ENCODE data around the gene UBQLN4.
"Not testable (repeated sequence)": the region's sequence is repeated elsewhere in the genome, so short reads cannot be mapped to it uniquely, and the experiment has no call there.

The UBQLN4 gene

GRCh38 chr1:156073740-156074139 lies 20.1 kb upstream of the UBQLN4 start:
- H3K4me3 ChIP-seq (ENCODE audit: low read length in 2 of 2): no peak overlapping the region
- H3K36me3 ChIP-seq (ENCODE audit: control insufficient read depth in 2 of 2, insufficient read depth in 2 of 2, low read length in 2 of 2): peaks cover 20 to 25% of the 10 kb centered on the region in 2 donors
- no peak overlapping the region for H3K9ac ChIP-seq (ENCODE audit: low read depth in 1 of 2, low read length in 2 of 2)
- H3K27me3 ChIP-seq (ENCODE audit: control insufficient read depth in 2 of 2, insufficient read depth in 2 of 2, low read length in 2 of 2): no peaks in the 10 kb centered on the region
- H3K4me1 ChIP-seq (ENCODE audit: control insufficient read depth in 2 of 2, insufficient read depth in 2 of 2, low read length in 2 of 2): no peaks in the 10 kb centered on the region
- no peak overlapping the region for H3K27ac ChIP-seq (ENCODE audit: low read depth in 2 of 2, low read length in 2 of 2)
- no peaks in the 10 kb centered on the region for H3K9me3 ChIP-seq (ENCODE audit: control insufficient read depth in 2 of 2, low read length in 2 of 2)

GRCh38 chr1:156073110-156073687 lies 19.6 kb upstream of the UBQLN4 start:
- Histone ChIP-seq H3K4me3 (ENCODE audit: low read length in 2 of 2) (no peak overlapping the region), H3K9me3 (ENCODE audit: control insufficient read depth in 2 of 2, low read length in 2 of 2) (no peaks in the 10 kb centered on the region), H3K27me3 (ENCODE audit: control insufficient read depth in 2 of 2, insufficient read depth in 2 of 2, low read length in 2 of 2) (no peaks in the 10 kb centered on the region), H3K36me3 (ENCODE audit: control insufficient read depth in 2 of 2, insufficient read depth in 2 of 2, low read length in 2 of 2) (peaks cover 21 to 28% of the 10 kb centered on the region in 2 donors), H3K9ac (ENCODE audit: low read depth in 1 of 2, low read length in 2 of 2) (no peak overlapping the region), H3K4me1 (ENCODE audit: control insufficient read depth in 2 of 2, insufficient read depth in 2 of 2, low read length in 2 of 2) (no peaks in the 10 kb centered on the region), H3K27ac (ENCODE audit: low read depth in 2 of 2, low read length in 2 of 2) (no peak overlapping the region)

DNA sequence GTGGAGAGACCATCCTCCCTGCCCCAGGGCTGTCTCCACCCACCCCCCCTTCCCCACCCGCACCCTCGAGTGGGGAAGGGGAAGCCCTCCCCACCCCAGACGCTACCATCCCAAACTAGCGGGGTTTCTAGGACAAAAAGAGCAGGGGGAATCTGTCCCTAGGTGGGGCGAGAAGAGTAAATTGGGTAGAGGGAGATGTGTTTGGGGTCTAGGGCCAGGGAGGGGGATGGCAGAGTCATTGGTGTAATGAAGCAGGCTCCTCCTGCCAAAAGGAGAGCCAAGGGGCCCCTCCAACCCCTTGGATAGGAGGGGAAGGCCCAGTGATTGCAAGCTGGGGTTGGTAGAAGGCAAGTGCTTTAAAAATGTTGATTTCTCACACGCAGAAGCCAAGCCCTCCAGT lies 18.7 kb upstream of the UBQLN4 start:
- no peaks in the 10 kb centered on the region for H3K27me3 ChIP-seq (ENCODE audit: control insufficient read depth in 2 of 2, insufficient read depth in 2 of 2, low read length in 2 of 2)
- no peaks in the 10 kb centered on the region for H3K9me3 ChIP-seq (ENCODE audit: control insufficient read depth in 2 of 2, low read length in 2 of 2)
- no peak overlapping the region for H3K9ac ChIP-seq (ENCODE audit: low read depth in 1 of 2, low read length in 2 of 2)
- H3K36me3 ChIP-seq (ENCODE audit: control insufficient read depth in 2 of 2, insufficient read depth in 2 of 2, low read length in 2 of 2): peaks cover 26 to 34% of the 10 kb centered on the region in 2 donors
- H3K27ac ChIP-seq (ENCODE audit: low read depth in 2 of 2, low read length in 2 of 2): no peak overlapping the region
- H3K4me3 ChIP-seq (ENCODE audit: low read length in 2 of 2): no peak overlapping the region
- no peaks in the 10 kb centered on the region for H3K4me1 ChIP-seq (ENCODE audit: control insufficient read depth in 2 of 2, insufficient read depth in 2 of 2, low read length in 2 of 2)

DNA sequence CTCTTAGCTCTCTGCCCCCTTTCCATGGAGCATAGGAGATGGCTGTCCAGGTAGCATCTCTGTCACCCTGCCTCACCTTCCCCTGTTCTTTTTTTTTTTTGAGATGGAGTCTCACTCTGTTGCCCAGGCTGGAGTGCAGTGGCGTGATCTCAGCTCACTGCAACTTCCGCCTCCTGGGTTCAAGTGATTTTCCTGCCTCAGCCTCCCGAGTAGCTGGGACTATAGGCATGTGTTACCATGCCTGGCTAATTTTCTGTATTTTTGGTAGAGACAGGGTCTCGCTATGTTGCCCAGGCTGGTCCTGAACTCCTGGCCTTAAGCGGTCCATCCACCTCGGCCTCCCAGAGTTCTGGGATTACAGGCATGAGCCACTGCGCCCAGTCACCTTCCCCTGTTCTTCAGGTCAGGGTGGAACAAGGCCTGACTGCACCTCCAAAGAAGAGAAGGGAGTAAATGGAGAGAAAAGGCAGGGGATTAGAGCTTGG lies 17.8 kb upstream of the UBQLN4 start:
- not testable (repeated sequence) for H3K4me3 ChIP-seq (ENCODE audit: low read length in 2 of 2); H3K9ac ChIP-seq (ENCODE audit: low read depth in 1 of 2, low read length in 2 of 2); H3K4me1 ChIP-seq (ENCODE audit: control insufficient read depth in 2 of 2, insufficient read depth in 2 of 2, low read length in 2 of 2); H3K27me3 ChIP-seq (ENCODE audit: control insufficient read depth in 2 of 2, insufficient read depth in 2 of 2, low read length in 2 of 2); H3K27ac ChIP-seq (ENCODE audit: low read depth in 2 of 2, low read length in 2 of 2); H3K9me3 ChIP-seq (ENCODE audit: control insufficient read depth in 2 of 2, low read length in 2 of 2)
- peaks cover 27 to 36% of the 10 kb centered on the region in 2 donors for H3K36me3 ChIP-seq (ENCODE audit: control insufficient read depth in 2 of 2, insufficient read depth in 2 of 2, low read length in 2 of 2)

DNA sequence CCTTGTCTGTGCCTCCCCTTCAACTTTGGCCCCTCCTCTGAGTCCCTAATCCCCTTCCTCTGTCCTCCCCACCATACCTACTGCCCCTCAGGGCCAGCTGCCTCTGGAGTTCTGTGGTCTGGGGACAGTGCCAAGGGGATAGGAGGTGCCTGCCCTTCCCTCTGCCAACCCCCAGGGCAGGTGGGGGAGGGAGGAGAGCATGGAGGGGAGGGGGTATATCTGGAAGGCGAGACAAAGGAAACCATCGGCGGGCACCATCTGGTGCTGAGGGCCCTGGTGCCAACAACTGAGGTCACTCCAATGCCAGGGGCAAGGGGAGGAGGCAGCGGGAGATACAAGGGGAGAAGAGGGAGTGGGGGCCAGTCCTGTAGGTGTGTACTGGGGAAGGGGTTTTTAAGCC lies 16.9 kb upstream of the UBQLN4 start:
- Histone ChIP-seq H3K27ac (ENCODE audit: low read depth in 2 of 2, low read length in 2 of 2) (no peak overlapping the region), H3K36me3 (ENCODE audit: control insufficient read depth in 2 of 2, insufficient read depth in 2 of 2, low read length in 2 of 2) (peaks cover 31 to 36% of the 10 kb centered on the region in 2 donors), H3K4me3 (ENCODE audit: low read length in 2 of 2) (no peak overlapping the region)

GRCh38 chr1:156069490-156070455 lies 16.2 kb upstream of the UBQLN4 start:
- Histone ChIP-seq H3K4me1 (ENCODE audit: control insufficient read depth in 2 of 2, insufficient read depth in 2 of 2, low read length in 2 of 2) (no peaks in the 10 kb centered on the region), H3K27me3 (ENCODE audit: control insufficient read depth in 2 of 2, insufficient read depth in 2 of 2, low read length in 2 of 2) (no peaks in the 10 kb centered on the region), H3K9me3 (ENCODE audit: control insufficient read depth in 2 of 2, low read length in 2 of 2) (no peaks in the 10 kb centered on the region), H3K27ac (ENCODE audit: low read depth in 2 of 2, low read length in 2 of 2) (no peak overlapping the region), H3K9ac (ENCODE audit: low read depth in 1 of 2, low read length in 2 of 2) (no peak overlapping the region), H3K36me3 (ENCODE audit: control insufficient read depth in 2 of 2, insufficient read depth in 2 of 2, low read length in 2 of 2) (peaks cover 33 to 38% of the 10 kb centered on the region in 2 donors), H3K4me3 (ENCODE audit: low read length in 2 of 2) (no peak overlapping the region)

More for the DNA sequence above, 16.9 kb upstream of the UBQLN4 start:
- Histone ChIP-seq H3K4me1 (ENCODE audit: control insufficient read depth in 2 of 2, insufficient read depth in 2 of 2, low read length in 2 of 2) (no peaks in the 10 kb centered on the region), H3K9me3 (ENCODE audit: control insufficient read depth in 2 of 2, low read length in 2 of 2) (no peaks in the 10 kb centered on the region), H3K9ac (ENCODE audit: low read depth in 1 of 2, low read length in 2 of 2) (no peak overlapping the region), H3K27me3 (ENCODE audit: control insufficient read depth in 2 of 2, insufficient read depth in 2 of 2, low read length in 2 of 2) (no peaks in the 10 kb centered on the region)

DNA sequence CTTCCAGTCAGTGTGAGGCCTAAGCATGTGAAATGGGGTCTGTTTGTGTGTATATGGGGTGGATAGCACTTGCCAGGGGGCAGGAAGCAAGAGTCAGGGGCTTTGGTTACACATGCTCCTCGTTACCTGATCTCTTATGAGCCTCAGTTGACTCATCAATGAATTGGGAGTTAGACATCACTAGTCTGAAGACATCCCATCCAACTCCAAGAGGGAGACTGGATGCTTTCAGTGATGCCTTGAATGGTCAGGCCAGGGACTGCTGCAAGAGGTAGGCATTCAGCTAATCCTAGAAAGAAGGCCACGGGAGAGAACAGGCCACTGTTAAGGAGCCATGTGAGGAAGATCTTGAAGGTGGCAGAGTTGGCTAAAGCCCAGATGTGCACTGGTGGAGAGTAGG lies 13.7 kb upstream of the UBQLN4 start:
- no peaks in the 10 kb centered on the region for H3K9me3 ChIP-seq (ENCODE audit: control insufficient read depth in 2 of 2, low read length in 2 of 2)
- no peaks in the 10 kb centered on the region for H3K27me3 ChIP-seq (ENCODE audit: control insufficient read depth in 2 of 2, insufficient read depth in 2 of 2, low read length in 2 of 2)
- no peak overlapping the region for H3K4me3 ChIP-seq (ENCODE audit: low read length in 2 of 2)
- no peak overlapping the region for H3K27ac ChIP-seq (ENCODE audit: low read depth in 2 of 2, low read length in 2 of 2)
- peaks cover 0 to 7% of the 10 kb centered on the region in 2 donors for H3K4me1 ChIP-seq (ENCODE audit: control insufficient read depth in 2 of 2, insufficient read depth in 2 of 2, low read length in 2 of 2)
- H3K36me3 ChIP-seq (ENCODE audit: control insufficient read depth in 2 of 2, insufficient read depth in 2 of 2, low read length in 2 of 2): peaks cover 26 to 30% of the 10 kb centered on the region in 2 donors
- H3K9ac ChIP-seq (ENCODE audit: low read depth in 1 of 2, low read length in 2 of 2): no peak overlapping the region

DNA sequence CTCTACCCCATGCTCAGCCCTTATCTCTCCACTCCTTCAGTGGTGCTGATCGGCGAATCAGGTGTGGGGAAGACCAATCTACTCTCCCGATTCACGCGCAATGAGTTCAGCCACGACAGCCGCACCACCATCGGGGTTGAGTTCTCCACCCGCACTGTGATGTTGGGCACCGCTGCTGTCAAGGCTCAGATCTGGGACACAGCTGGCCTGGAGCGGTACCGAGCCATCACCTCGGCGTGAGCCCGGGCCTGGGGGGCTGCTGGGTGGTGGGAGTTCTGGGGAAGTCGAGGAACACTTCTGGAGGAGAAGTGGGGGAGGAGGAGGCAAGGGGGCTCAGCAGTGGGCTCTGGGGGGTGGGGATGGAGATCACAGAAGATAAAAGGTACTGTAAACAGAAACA lies 12.3 kb upstream of the UBQLN4 start:
- no peaks in the 10 kb centered on the region for H3K27me3 ChIP-seq (ENCODE audit: control insufficient read depth in 2 of 2, insufficient read depth in 2 of 2, low read length in 2 of 2)
- H3K4me3 ChIP-seq (ENCODE audit: low read length in 2 of 2): no peak overlapping the region
- H3K4me1 ChIP-seq (ENCODE audit: control insufficient read depth in 2 of 2, insufficient read depth in 2 of 2, low read length in 2 of 2): peaks cover under 1 to 9% of the 10 kb centered on the region in 2 donors
- no peak overlapping the region for H3K27ac ChIP-seq (ENCODE audit: low read depth in 2 of 2, low read length in 2 of 2)
- no peak overlapping the region for H3K9ac ChIP-seq (ENCODE audit: low read depth in 1 of 2, low read length in 2 of 2)
- peaks cover 23 to 26% of the 10 kb centered on the region in 2 donors for H3K36me3 ChIP-seq (ENCODE audit: control insufficient read depth in 2 of 2, insufficient read depth in 2 of 2, low read length in 2 of 2)
- no peaks in the 10 kb centered on the region for H3K9me3 ChIP-seq (ENCODE audit: control insufficient read depth in 2 of 2, low read length in 2 of 2)

DNA sequence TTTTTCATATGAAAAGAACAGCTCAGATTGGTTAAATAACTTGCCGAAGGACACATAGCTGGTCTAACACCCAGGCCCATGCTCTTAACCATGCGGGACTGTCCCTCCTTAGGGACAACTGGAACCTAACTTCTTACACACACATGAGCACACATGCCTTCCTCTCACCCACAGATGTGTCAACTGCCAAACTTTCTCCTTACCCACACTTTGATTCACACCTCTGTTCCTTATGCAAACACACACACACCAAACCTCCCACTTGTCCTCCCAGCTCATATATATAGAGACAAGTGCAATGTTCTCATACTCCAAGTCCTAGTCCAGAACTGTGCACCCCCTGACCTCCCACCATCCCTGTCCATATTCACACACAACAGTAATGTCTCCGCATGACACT lies 11.6 kb upstream of the UBQLN4 start:
- peaks cover 2 to 9% of the 10 kb centered on the region in 2 donors for H3K4me1 ChIP-seq (ENCODE audit: control insufficient read depth in 2 of 2, insufficient read depth in 2 of 2, low read length in 2 of 2)
- H3K9ac ChIP-seq (ENCODE audit: low read depth in 1 of 2, low read length in 2 of 2): no peak overlapping the region
- H3K4me3 ChIP-seq (ENCODE audit: low read length in 2 of 2): no peak overlapping the region
- no peaks in the 10 kb centered on the region for H3K27me3 ChIP-seq (ENCODE audit: control insufficient read depth in 2 of 2, insufficient read depth in 2 of 2, low read length in 2 of 2)
- H3K27ac ChIP-seq (ENCODE audit: low read depth in 2 of 2, low read length in 2 of 2): no peak overlapping the region
- H3K9me3 ChIP-seq (ENCODE audit: control insufficient read depth in 2 of 2, low read length in 2 of 2): no peaks in the 10 kb centered on the region
- H3K36me3 ChIP-seq (ENCODE audit: control insufficient read depth in 2 of 2, insufficient read depth in 2 of 2, low read length in 2 of 2): peaks cover 20 to 23% of the 10 kb centered on the region in 2 donors

DNA sequence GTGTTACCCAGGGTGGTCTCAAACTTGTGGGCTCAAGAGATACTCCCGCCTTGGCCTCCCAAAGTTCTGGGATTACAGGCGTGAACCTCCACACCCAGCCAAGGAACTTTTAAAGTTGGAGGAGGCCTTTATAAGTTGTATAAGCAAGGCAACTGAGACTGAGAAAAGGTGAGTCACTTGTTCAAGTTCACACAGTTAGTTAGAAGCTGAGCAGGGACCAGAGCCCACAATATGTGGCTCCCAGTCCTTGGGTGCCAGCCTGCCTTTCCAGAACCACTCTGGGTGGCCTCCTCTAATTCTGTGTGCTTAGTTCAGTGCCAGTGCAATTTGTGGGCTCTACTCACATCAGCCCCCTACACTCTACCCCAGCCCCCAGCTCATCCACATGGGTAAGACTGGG lies 11.0 kb upstream of the UBQLN4 start:
- Histone ChIP-seq H3K27ac (ENCODE audit: low read depth in 2 of 2, low read length in 2 of 2) (no peak overlapping the region), H3K36me3 (ENCODE audit: control insufficient read depth in 2 of 2, insufficient read depth in 2 of 2, low read length in 2 of 2) (peaks cover 14 to 18% of the 10 kb centered on the region in 2 donors), H3K9me3 (ENCODE audit: control insufficient read depth in 2 of 2, low read length in 2 of 2) (no peaks in the 10 kb centered on the region), H3K4me3 (ENCODE audit: low read length in 2 of 2) (no peak overlapping the region), H3K4me1 (ENCODE audit: control insufficient read depth in 2 of 2, insufficient read depth in 2 of 2, low read length in 2 of 2) (peaks cover 2 to 9% of the 10 kb centered on the region in 2 donors), H3K27me3 (ENCODE audit: control insufficient read depth in 2 of 2, insufficient read depth in 2 of 2, low read length in 2 of 2) (no peaks in the 10 kb centered on the region), H3K9ac (ENCODE audit: low read depth in 1 of 2, low read length in 2 of 2) (no peak overlapping the region)

Data from mucosa of rectum (tissue), 2 donors.